Calu3 (cell line): ENCODE results near the gene KIRREL3. TPM values are rescaled to one million over a fixed set of nuclear protein-coding genes. Genes with fewer than 3 reads are reported as not detected.

Experiments used
- BruUV-seq: library from RNA; stranded (reverse); fragments of 400-500 nt; replicated peaks from 2 replicates; lab custom pipeline; 2021; lab: Mats Ljungman, UMichigan
- CTCF ChIA-PET: fragments of 300-600 bp; sonication (Branson Sonifier 250); formaldehyde crosslinking; loops from one replicate; lab custom pipeline; 2022; ENCODE audit warnings: antibody characterized with exemption; lab: Charles Lee
- DNase-seq: peaks from one replicate; pipeline ENCODE4 v3.0.0; 2022
- H3K27ac Mint-ChIP-seq: one replicate; pipeline ENCODE4 v1.8.0; 2022; ENCODE audit warnings: mixed read lengths; ENCODE audit not compliant: unreplicated experiment
- H3K27me3 Mint-ChIP-seq: one replicate; pipeline ENCODE4 v1.8.0; 2022; ENCODE audit warnings: mixed read lengths; ENCODE audit not compliant: unreplicated experiment
- H3K36me3 Mint-ChIP-seq: one replicate; pipeline ENCODE4 v1.8.0; 2022; ENCODE audit warnings: mild to moderate bottlenecking, moderate library complexity, mixed read lengths; ENCODE audit not compliant: insufficient read depth, unreplicated experiment
- H3K4me1 Mint-ChIP-seq: one replicate; pipeline ENCODE4 v1.8.0; 2022; ENCODE audit warnings: mild to moderate bottlenecking, low read depth, mixed read lengths; ENCODE audit not compliant: unreplicated experiment
- H3K4me3 Mint-ChIP-seq: one replicate; pipeline ENCODE4 v1.8.0; 2022; ENCODE audit warnings: mild to moderate bottlenecking, low read depth, moderate library complexity, mixed read lengths; ENCODE audit not compliant: unreplicated experiment
- H3K9me3 Mint-ChIP-seq: one replicate; pipeline ENCODE4 v1.8.0; 2022; ENCODE audit warnings: low read depth, mixed read lengths; ENCODE audit not compliant: unreplicated experiment
- CTCF ChIP-seq: fragments of 200-600 bp; IDR thresholded peaks from one replicate; pipeline ENCODE4 v1.8.0; 2022; ENCODE audit warnings: antibody characterized with exemption; ENCODE audit not compliant: unreplicated experiment
- intact Hi-C: fragments of 100-400 bp; cut with micrococcal nuclease; formaldehyde crosslinking; loops from one replicate; pipeline ENCODE4 v1.10.0; 2022; ENCODE audit not compliant: unreplicated experiment
- total RNA-seq: library from RNA; stranded (reverse); gene quantifications from 2 replicates; pipeline ENCODE4 v1.2.3, GENCODE V29; 2022

Gene KIRREL3
- total RNA-seq, 1 experiment from 2014 or later: 0.26 TPM

GRCh38 chr11:126918556-126918955 is 82.0 kb downstream of the KIRREL3 start:
- no peak overlapping the region for H3K27ac Mint-ChIP-seq
- no peaks in the 10 kb centered on the region for H3K27me3 Mint-ChIP-seq
- H3K4me1 Mint-ChIP-seq: peaks cover 7% of the 10 kb centered on the region
- no peak for TF ChIP-seq CTCF
- H3K36me3 Mint-ChIP-seq: no peaks in the 10 kb centered on the region
- H3K9me3 Mint-ChIP-seq: peaks cover 4% of the 10 kb centered on the region
- DNase-seq: no peak
- intact Hi-C loops: no loop called here
- CTCF ChIA-PET: no interaction called here
- BruUV-seq: no TSS peak
- no peak overlapping the region for H3K4me3 Mint-ChIP-seq

DNA sequence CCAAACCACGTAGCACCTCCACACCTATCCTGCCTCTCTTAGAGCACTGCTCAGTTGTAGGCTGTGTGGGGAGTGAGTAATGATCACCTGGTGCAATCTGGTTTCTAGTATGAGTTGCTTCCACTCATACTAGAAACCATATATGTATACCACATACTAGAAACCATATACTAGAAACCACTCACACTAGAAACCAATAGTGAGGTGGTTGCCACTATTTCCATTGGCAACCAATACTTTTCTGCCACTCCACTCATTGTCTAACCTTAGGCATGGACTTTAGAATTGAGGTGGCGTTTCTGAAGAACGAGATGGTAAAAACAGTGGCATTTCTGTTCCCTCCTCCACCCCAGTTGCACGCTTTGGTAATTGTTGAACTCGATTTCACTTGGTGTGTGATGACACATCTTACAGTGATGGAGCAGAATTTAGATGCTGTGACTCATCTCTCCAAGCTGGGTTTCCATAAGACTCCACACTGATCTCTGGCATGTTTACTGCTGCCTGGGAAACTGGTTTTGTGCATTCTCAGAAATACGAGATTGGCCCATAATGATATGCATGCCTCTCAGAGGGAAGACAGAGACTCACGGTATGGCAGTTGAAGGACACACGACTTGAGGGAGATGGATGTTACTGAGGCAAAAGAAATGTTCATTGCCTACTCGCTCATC is 82.9 kb downstream of the KIRREL3 start:
- CTCF ChIA-PET: no interaction called here
- Mint-ChIP-seq H3K27me3 (no peaks in the 10 kb centered on the region), H3K4me3 (no peak overlapping the region), H3K9me3 (no peaks in the 10 kb centered on the region), H3K36me3 (no peaks in the 10 kb centered on the region), H3K4me1 (peaks cover 7% of the 10 kb centered on the region), H3K27ac (peak overlapping the region; percentile 19)
- intact Hi-C loops: no loop called here
- no TSS peak for BruUV-seq
- no peak for TF ChIP-seq CTCF
- peak; percentile 10 for DNase-seq

DNA sequence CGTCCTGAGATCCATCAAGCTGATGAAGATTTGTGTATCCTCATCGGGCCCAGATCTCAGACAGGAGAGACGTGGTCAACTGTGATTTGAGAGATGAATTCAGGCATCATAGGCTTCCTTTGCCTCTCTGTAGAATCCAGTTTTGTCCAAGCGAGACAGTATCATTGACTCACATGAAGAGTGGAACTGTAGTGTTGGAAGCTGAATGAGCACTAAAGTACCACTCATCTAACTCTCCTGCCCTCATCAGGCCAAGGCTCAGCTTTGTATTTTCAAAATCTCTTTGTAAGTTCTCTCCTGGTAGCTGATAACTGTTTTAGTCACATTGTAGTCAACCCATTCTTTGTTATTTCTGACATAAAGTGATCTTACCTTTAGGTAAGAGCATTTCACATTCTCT is 85.1 kb downstream of the KIRREL3 start:
- no peaks in the 10 kb centered on the region for H3K27me3 Mint-ChIP-seq
- H3K36me3 Mint-ChIP-seq: no peaks in the 10 kb centered on the region
- H3K27ac Mint-ChIP-seq: no peak overlapping the region
- H3K4me3 Mint-ChIP-seq: no peak overlapping the region
- H3K9me3 Mint-ChIP-seq: no peaks in the 10 kb centered on the region
- BruUV-seq: no TSS peak
- no peak for DNase-seq
- CTCF ChIA-PET: no interaction called here
- TF ChIP-seq CTCF: no peak
- peaks cover 7% of the 10 kb centered on the region for H3K4me1 Mint-ChIP-seq
- intact Hi-C loops: no loop called here

GRCh38 chr11:126914941-126915340 is 85.6 kb downstream of the KIRREL3 start:
- Mint-ChIP-seq H3K27me3 (no peaks in the 10 kb centered on the region), H3K4me3 (no peak overlapping the region), H3K9me3 (no peaks in the 10 kb centered on the region), H3K4me1 (peaks cover 7% of the 10 kb centered on the region), H3K27ac (no peak overlapping the region), H3K36me3 (no peaks in the 10 kb centered on the region)
- DNase-seq: no peak
- intact Hi-C loops: no loop called here
- TF ChIP-seq CTCF: no peak
- BruUV-seq: no TSS peak
- CTCF ChIA-PET: no interaction called here
